Measurements from ENCODE around the gene KRT16. TPM values are rescaled to one million over a fixed set of nuclear protein-coding genes. Genes with fewer than 3 reads are reported as not detected.
A peak's percentile ranks its signal among the peaks of the same experiment; 100 is the strongest.
"Not testable (repeated sequence)": the region's sequence is repeated elsewhere in the genome, so short reads cannot be mapped to it uniquely, and the experiment has no call there.

Gene KRT16
- total and polyA plus RNA-seq, 2 donors (not counting 1 experiment from before 2014, with no cell fraction given): not detected

GRCh38 chr17:41583137-41584127 lies 29.1 kb downstream of the KRT16 start:
- intact Hi-C loops (cut with micrococcal nuclease): no loop called here

GRCh38 chr17:41582061-41582968 lies 30.3 kb downstream of the KRT16 start:
- DNase-seq; ATAC-seq (ENCODE audit: low read depth); H3K4me3 ChIP-seq (ENCODE audit: control extremely low read depth in 1 of 5, extremely low read depth in 1 of 5, insufficient read depth in 1 of 5, low read depth in 2 of 5, low read length in 4 of 5); H3K9ac ChIP-seq (ENCODE audit: low read length); H3K4me2 ChIP-seq (replicated peaks; ENCODE audit: low read depth, low read length, poor library complexity, severe bottlenecking); H3K27ac ChIP-seq (ENCODE audit: low read length in 2 of 2); POLR2A ChIA-PET; H3K9me3 Mint-ChIP-seq (ENCODE audit: insufficient read depth); H2AFZ ChIP-seq (ENCODE audit: insufficient read depth, low read depth, low read length, poor library complexity, severe bottlenecking); H3K4me3 Mint-ChIP-seq; H3K4me1 Mint-ChIP-seq; H3K36me3 ChIP-seq (replicated peaks in 1 of 2; ENCODE audit: control extremely low read depth in 1 of 2, control insufficient read depth in 1 of 2, extremely low read depth in 1 of 2, insufficient read depth in 2 of 2, low read length in 1 of 2); H3K4me1 ChIP-seq (ENCODE audit: control insufficient read depth in 2 of 2, insufficient read depth in 2 of 2, low read length in 2 of 2); intact Hi-C loops (cut with micrococcal nuclease); H4K20me1 ChIP-seq (ENCODE audit: control insufficient read depth, insufficient read depth, low read length, poor library complexity, severe bottlenecking); H3K79me2 ChIP-seq (ENCODE audit: control insufficient read depth, insufficient read depth, low read length); H3K27ac Mint-ChIP-seq: not testable (repeated sequence)
- peaks cover 0 to 18% (median 9%) of the 10 kb centered on the region in 4 experiments for H3K27me3 ChIP-seq (replicated peaks in 1 of 4; ENCODE audit: control extremely low read depth in 1 of 4, control insufficient read depth in 3 of 4, insufficient read depth in 4 of 4, low read length in 3 of 4)
- peaks cover 0 to 10% (median 0%) of the 10 kb centered on the region in 3 donors for H3K9me3 ChIP-seq (ENCODE audit: control extremely low read depth in 1 of 3, control insufficient read depth in 2 of 3, insufficient read depth in 1 of 3, low read length in 2 of 3)
- WGBS (ENCODE audit: insufficient coverage): 94% methylated on average over 11 of the region's 13 CpGs
- H3K27me3 Mint-ChIP-seq: peaks cover 43% of the 10 kb centered on the region
- CTCF ChIA-PET: interaction anchor here (1.8 kb wide), 1 partner anchor 67 kb away, joined by 5 read pairs; no protein-coding TSS in a partner anchor

More at GRCh38 chr17:41583137-41584127, 29.1 kb downstream of the KRT16 start:
- H3K27me3 Mint-ChIP-seq: peaks cover 36% of the 10 kb centered on the region
- peak overlapping the region; percentile 68 for H3K27ac Mint-ChIP-seq
- peaks cover 0 to 10% (median 0%) of the 10 kb centered on the region in 3 donors for H3K9me3 ChIP-seq (ENCODE audit: control extremely low read depth in 1 of 3, control insufficient read depth in 2 of 3, insufficient read depth in 1 of 3, low read length in 2 of 3)
- POLR2A ChIA-PET: no interaction called here
- H3K36me3 ChIP-seq (replicated peaks in 1 of 2; ENCODE audit: control extremely low read depth in 1 of 2, control insufficient read depth in 1 of 2, extremely low read depth in 1 of 2, insufficient read depth in 2 of 2, low read length in 1 of 2): no peaks in the 10 kb centered on the region
- ATAC-seq (ENCODE audit: low read depth) (no peak), DNase-seq (no peak)
- CTCF ChIA-PET: no interaction called here
- H3K4me1 Mint-ChIP-seq: no peaks in the 10 kb centered on the region
- no peak overlapping the region for H2AFZ ChIP-seq (ENCODE audit: insufficient read depth, low read depth, low read length, poor library complexity, severe bottlenecking)
- TF ChIP-seq EZH2 (IDR thresholded peaks at IDR 0.05; ENCODE audit: borderline replicate concordance, insufficient read depth, low read depth, low read length, poor library complexity, severe bottlenecking): no peak
- no peak for TF ChIP-seq CTCF (IDR thresholded peaks at IDR 0.05)
- H4K20me1 ChIP-seq (ENCODE audit: control insufficient read depth, insufficient read depth, low read length, poor library complexity, severe bottlenecking): no peaks in the 10 kb centered on the region
- no peaks in the 10 kb centered on the region for H3K79me2 ChIP-seq (ENCODE audit: control insufficient read depth, insufficient read depth, low read length)
- 92% methylated on average over 32 of the region's 33 CpGs for WGBS (ENCODE audit: insufficient coverage)
- H3K27me3 ChIP-seq (replicated peaks in 1 of 4; ENCODE audit: control extremely low read depth in 1 of 4, control insufficient read depth in 3 of 4, insufficient read depth in 4 of 4, low read length in 3 of 4): peaks cover 0 to 17% (median 8%) of the 10 kb centered on the region in 4 experiments
- no peak overlapping the region for H3K9ac ChIP-seq (ENCODE audit: low read length)
- no peak overlapping the region for H3K4me3 ChIP-seq (ENCODE audit: control extremely low read depth in 1 of 5, extremely low read depth in 1 of 5, insufficient read depth in 1 of 5, low read depth in 2 of 5, low read length in 4 of 5)
- H3K4me1 ChIP-seq (ENCODE audit: control insufficient read depth in 2 of 2, insufficient read depth in 2 of 2, low read length in 2 of 2): no peaks in the 10 kb centered on the region
- H3K9me3 Mint-ChIP-seq (ENCODE audit: insufficient read depth): no peaks in the 10 kb centered on the region
- no peak overlapping the region for H3K27ac ChIP-seq (ENCODE audit: low read length in 2 of 2)
- H3K4me3 Mint-ChIP-seq: no peak overlapping the region
- H3K4me2 ChIP-seq (replicated peaks; ENCODE audit: low read depth, low read length, poor library complexity, severe bottlenecking): no peak overlapping the region

All from B cell (primary cell).